LNCaP clone FGC (cell line): ENCODE measurements around the gene GPR65.

Experiments used
- DNase-seq: peaks from one replicate; pipeline ENCODE4 v3.0.0-alpha.2; 2011; ENCODE audit warnings: low read depth
- H3K4me3 ChIP-seq: 2 replicates; pipeline ENCODE4 v1.5.1; 2011; ENCODE audit warnings: mild to moderate bottlenecking, low read depth, low read length, control low read depth
- CTCF ChIP-seq: IDR thresholded peaks from 2 replicates; pipeline ENCODE4 v1.5.1; 2012; ENCODE audit warnings: mild to moderate bottlenecking; ENCODE audit not compliant: control insufficient read depth, insufficient read depth; ENCODE audit errors: extremely low read depth

GPR65 gene

GRCh38 chr14:88002421-88003075, 2.4 kb upstream of the GPR65 start:
- H3K4me3 ChIP-seq = no peak overlapping the region
- DNase-seq = no peak
- no peak for TF ChIP-seq CTCF

DNA sequence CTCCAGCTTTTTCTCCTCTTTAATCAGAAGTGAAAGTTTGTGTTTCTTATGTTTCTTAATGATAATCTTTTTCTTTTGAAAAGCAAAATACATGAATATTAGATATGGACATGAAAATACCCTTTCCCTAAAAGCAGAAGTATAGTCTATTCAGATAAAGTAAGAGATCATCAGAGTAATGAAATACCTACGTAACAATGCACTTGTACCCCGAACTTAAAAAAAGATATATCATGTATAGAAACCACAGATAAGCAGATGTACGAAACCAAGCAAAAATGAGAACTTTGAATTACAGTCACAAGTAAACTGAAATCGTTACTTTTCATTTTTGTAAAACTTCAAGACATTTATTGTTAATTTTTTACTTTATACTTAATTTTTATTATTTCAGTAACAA, 1.5 kb upstream of the GPR65 start:
- no peak for DNase-seq
- H3K4me3 ChIP-seq = no peak overlapping the region
- no peak for TF ChIP-seq CTCF

DNA sequence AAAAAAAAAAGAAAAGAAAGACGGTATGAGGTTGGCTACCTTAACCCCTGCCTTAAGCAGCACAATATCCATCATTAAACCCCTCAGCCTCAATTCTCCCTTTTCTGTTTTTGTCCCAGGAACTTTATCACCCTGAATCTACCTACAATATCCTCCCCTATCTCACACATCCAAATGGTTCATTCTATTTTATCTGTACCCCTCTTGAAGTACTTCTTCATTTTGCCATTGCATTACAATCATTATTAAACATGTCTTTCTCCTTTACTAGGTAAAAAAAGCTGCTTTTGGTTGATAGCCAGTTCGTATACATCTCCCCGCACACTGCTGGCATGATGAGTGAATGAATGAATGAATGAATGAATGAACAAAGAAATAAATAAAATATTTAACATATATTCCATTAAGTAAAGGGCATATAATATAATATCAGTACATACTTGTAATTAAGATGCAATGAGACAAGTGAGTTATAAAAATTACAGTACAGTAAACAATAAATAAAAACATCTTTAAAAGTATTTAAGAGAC, 364 bp upstream of the GPR65 start:
- no peak for TF ChIP-seq CTCF
- DNase-seq = no peak
- H3K4me3 ChIP-seq = no peak overlapping the region

- H3K4me3 ChIP-seq = no peak overlapping the region
- DNase-seq = no peak
- no peak for TF ChIP-seq CTCF
Observed at GRCh38 chr14:88005978-88006851, 1.3 kb downstream of the GPR65 start.

DNA sequence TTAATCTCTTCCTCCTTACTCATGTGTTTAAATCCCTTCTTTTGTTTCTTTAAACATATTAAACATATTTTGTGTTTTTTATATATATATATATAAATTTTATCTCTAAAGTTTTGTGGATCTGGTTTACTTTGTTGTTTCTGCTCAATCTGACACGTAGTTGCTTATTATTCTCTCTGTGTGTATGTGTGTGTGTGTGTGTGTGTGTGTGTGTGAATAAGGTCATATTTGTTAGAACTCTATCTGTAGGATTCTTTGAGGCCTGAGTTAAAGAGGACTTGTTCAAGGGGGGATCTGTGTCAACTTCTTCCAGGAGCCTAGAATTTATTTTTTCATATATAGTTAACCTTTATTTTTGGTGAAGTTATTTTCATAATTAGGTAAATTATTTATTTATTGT, 2.7 kb downstream of the GPR65 start:
- no peak for DNase-seq
- no peak overlapping the region for H3K4me3 ChIP-seq
- no peak for TF ChIP-seq CTCF

DNA sequence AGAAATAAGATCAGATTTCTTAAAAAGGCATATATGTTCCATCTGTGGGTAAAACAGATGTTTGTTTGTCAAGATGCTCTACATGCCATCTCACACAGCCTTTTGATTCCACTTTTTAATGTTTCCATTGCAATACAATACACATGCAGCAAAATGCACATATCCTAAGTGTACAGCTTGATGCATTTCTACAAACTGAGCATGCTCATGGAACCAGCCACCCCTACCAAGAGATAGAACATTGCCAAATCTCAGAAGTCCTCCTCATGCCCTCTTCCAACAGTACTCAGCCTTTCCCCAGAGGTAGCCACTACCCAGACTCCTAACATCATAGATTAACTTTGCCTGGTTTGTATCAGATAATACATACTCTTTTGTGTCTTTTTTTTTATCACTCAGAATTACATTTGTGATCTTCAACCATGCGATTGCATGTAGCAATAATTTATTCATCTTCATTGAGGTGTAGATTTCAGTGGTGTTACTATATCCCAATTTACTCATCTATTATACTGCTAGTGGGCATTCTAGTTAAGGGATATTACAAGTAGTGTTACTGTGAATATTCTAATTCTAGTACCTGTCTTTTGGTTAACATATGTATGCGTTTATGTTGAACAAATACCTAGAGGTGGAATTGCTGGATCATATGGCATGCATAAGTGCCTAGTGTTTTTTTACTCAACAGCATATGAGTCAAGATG, 3.3 kb downstream of the GPR65 start:
- H3K4me3 ChIP-seq = no peak overlapping the region
- TF ChIP-seq CTCF = no peak
- no peak for DNase-seq
